SU-DHL-6 (cell line): ENCODE results near the gene BICC1.

Source experiments
- H2AFZ ChIP-seq: fragments of 200-600 bp; sonication (generic); 2 replicates; pipeline ENCODE4 v1.6.1; 2014; ENCODE audit warnings: low read depth, mild to moderate bottlenecking, moderate library complexity, mixed read lengths, antibody characterized with exemption, low read length; ENCODE audit not compliant: severe bottlenecking
- H3F3A ChIP-seq: fragments of 200-600 bp; shearing (Covaris generic); 2 replicates; pipeline ENCODE4 v1.6.0; 2016; ENCODE audit warnings: antibody characterized with exemption, mild to moderate bottlenecking; ENCODE audit not compliant: insufficient read depth
- H3K27ac ChIP-seq: fragments of 200-600 bp; sonication (generic); 2 replicates; pipeline ENCODE4 v1.5.1; 2016; ENCODE audit warnings: low read depth, mild to moderate bottlenecking, low read length, moderate library complexity, mixed read lengths
- H3K27me3 ChIP-seq: fragments of 200-600 bp; sonication (generic), shearing (Covaris generic); 2 replicates; pipeline ENCODE4 v1.6.0; 2014; ENCODE audit warnings: mild to moderate bottlenecking, low read length
- H3K36me3 ChIP-seq: fragments of 200-600 bp; sonication (generic); 2 replicates; pipeline ENCODE4 v1.6.1; 2014; ENCODE audit warnings: mild to moderate bottlenecking, low read length, mixed read lengths
- H3K4me2 ChIP-seq: fragments of 300-600, 200-600 bp; shearing (Covaris generic), sonication (generic); 2 replicates; pipeline ENCODE4 v1.6.0; 2014; ENCODE audit warnings: low read length, low read depth, mild to moderate bottlenecking; ENCODE audit not compliant: poor library complexity, severe bottlenecking
- H3K4me3 ChIP-seq: fragments of 200-600 bp; sonication (generic); 2 replicates; pipeline ENCODE4 v1.5.1; 2014; ENCODE audit warnings: antibody characterized with exemption, low read length, mild to moderate bottlenecking, mixed read lengths; ENCODE audit not compliant: insufficient read depth, poor library complexity, severe bottlenecking
- H3K79me2 ChIP-seq: fragments of 200-600 bp; sonication (generic); 2 replicates; pipeline ENCODE4 v1.6.1; 2014; ENCODE audit warnings: mild to moderate bottlenecking, low read length, moderate library complexity; ENCODE audit not compliant: insufficient read depth
- H3K9ac ChIP-seq: fragments of 200-600 bp; sonication (generic); 2 replicates; pipeline ENCODE4 v1.7.0; 2014; ENCODE audit warnings: mild to moderate bottlenecking, low read length
- H3K9me2 ChIP-seq: fragments of 200-600 bp; sonication (generic); replicated peaks from 2 replicates; pipeline ENCODE4 v1.6.1; 2014; ENCODE audit warnings: low read length; ENCODE audit not compliant: insufficient read depth
- H3K9me3 ChIP-seq: fragments of 200-600 bp; sonication (generic); 2 replicates; pipeline ENCODE4 v1.6.1; 2014; ENCODE audit warnings: low read length, mixed read lengths; ENCODE audit not compliant: insufficient read depth
- H4K20me1 ChIP-seq: fragments of 200-600 bp; sonication (generic); 2 replicates; pipeline ENCODE4 v1.6.1; 2014; ENCODE audit warnings: low read depth, mild to moderate bottlenecking, antibody characterized with exemption, low read length, moderate library complexity, mixed read lengths
- EZH2phosphoT487 ChIP-seq: fragments of 200-600 bp; sonication (generic), shearing (Covaris generic); conservative IDR thresholded peaks from 2 replicates; pipeline ENCODE4 v1.6.1; 2018; ENCODE audit warnings: mild to moderate bottlenecking, antibody characterized with exemption, low read length, moderate library complexity, mixed read lengths
- TF ChIP-seq, protein P1 (sequence below): fragments of 200-600 bp; sonication (generic); IDR thresholded peaks from one replicate; pipeline ENCODE4 v1.5.1; 2017; ENCODE audit warnings: antibody characterized with exemption, mild to moderate bottlenecking, low read length, moderate library complexity; ENCODE audit not compliant: insufficient read depth, poor library complexity, severe bottlenecking

BICC1 gene

DNA sequence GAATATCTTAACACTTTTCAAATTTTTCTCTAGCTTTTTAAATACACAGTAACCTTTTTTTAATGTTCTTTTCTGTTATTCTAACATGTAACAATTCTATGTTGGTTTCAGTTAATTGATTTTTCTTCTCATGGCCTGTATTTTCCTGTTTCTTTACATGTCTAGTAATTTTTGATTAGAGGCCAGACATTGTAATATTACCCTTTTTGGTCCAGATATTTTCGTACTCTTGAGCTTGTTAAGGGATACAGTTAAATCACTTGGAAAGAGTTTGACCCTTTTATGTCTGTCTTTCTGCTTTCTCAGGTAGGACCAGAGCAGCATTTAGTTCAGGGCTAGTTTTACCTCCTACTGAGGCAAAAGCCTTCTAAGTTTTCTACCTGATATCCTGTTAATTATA lies 45.0 kb downstream of the BICC1 start:
- Histone ChIP-seq H3K27ac (no peak overlapping the region), H4K20me1 (no peaks in the 10 kb centered on the region), H3F3A (no peaks in the 10 kb centered on the region), H3K27me3 (no peaks in the 10 kb centered on the region), H3K36me3 (no peaks in the 10 kb centered on the region), H3K4me3 (no peak overlapping the region), H3K79me2 (no peaks in the 10 kb centered on the region), H3K9me3 (no peaks in the 10 kb centered on the region), H3K4me2 (no peak overlapping the region), H3K9me2 (no peaks in the 10 kb centered on the region), H3K9ac (no peak overlapping the region), H2AFZ (no peak overlapping the region)
- TF ChIP-seq, protein P1, sequence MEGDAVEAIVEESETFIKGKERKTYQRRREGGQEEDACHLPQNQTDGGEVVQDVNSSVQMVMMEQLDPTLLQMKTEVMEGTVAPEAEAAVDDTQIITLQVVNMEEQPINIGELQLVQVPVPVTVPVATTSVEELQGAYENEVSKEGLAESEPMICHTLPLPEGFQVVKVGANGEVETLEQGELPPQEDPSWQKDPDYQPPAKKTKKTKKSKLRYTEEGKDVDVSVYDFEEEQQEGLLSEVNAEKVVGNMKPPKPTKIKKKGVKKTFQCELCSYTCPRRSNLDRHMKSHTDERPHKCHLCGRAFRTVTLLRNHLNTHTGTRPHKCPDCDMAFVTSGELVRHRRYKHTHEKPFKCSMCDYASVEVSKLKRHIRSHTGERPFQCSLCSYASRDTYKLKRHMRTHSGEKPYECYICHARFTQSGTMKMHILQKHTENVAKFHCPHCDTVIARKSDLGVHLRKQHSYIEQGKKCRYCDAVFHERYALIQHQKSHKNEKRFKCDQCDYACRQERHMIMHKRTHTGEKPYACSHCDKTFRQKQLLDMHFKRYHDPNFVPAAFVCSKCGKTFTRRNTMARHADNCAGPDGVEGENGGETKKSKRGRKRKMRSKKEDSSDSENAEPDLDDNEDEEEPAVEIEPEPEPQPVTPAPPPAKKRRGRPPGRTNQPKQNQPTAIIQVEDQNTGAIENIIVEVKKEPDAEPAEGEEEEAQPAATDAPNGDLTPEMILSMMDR = no peak
- TF ChIP-seq EZH2phosphoT487 = no peak

DNA sequence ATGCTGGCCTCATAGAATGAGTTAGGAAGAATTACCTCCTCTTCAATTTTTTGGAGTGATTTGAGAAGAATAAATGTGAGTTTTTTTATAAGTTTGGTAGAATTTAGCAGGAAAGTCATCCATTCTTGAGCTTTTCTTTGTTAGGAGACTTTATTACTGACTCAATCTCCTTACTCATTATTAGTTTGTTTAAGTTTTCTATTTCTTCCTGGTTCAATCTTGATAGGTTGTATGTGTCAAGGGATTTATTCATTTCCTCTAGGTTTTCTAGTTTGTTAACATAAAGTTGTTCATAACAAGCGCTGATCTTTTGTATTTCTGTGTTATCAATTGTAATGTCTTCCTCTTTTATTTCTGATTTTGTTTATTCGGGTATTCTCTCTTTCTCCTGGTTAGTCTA lies 47.4 kb downstream of the BICC1 start:
- no peak overlapping the region for H3K4me2 ChIP-seq
- H3K27me3 ChIP-seq = no peaks in the 10 kb centered on the region
- H3K9ac ChIP-seq = no peak overlapping the region
- H3K79me2 ChIP-seq = no peaks in the 10 kb centered on the region
- no peaks in the 10 kb centered on the region for H3K36me3 ChIP-seq
- H3K4me3 ChIP-seq = no peak overlapping the region
- no peaks in the 10 kb centered on the region for H3K9me3 ChIP-seq
- H3K27ac ChIP-seq = no peak overlapping the region
- no peak overlapping the region for H2AFZ ChIP-seq
- TF ChIP-seq, protein P1 = no peak
- TF ChIP-seq EZH2phosphoT487 = no peak
- no peaks in the 10 kb centered on the region for H3F3A ChIP-seq
- H3K9me2 ChIP-seq = no peaks in the 10 kb centered on the region
- H4K20me1 ChIP-seq = no peaks in the 10 kb centered on the region

DNA sequence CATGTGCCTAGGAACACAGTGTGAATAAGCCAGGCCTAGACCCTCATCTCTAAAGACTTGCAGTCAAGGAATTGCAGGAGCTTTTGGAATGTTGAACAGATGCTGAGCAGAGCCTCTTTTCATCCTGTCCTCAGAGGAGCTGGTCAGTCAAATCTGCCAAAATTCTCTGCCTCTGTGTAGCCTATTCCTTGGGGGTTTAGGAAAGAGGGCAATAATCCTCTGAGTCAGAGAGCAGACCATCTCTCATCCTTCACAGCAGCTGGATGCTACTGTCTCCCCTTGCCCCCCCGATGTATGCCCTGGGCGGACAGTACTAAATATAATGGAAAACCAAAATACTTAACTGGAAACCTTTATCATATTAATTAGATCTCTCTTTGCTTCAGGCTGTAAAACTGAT lies 52.6 kb downstream of the BICC1 start:
- Histone ChIP-seq H3K4me3 (no peak overlapping the region), H3K27me3 (no peaks in the 10 kb centered on the region), H3K9me2 (no peaks in the 10 kb centered on the region), H2AFZ (no peak overlapping the region), H3K79me2 (no peaks in the 10 kb centered on the region), H3K9me3 (no peaks in the 10 kb centered on the region), H3K36me3 (no peaks in the 10 kb centered on the region), H4K20me1 (no peaks in the 10 kb centered on the region), H3K27ac (no peak overlapping the region), H3F3A (no peaks in the 10 kb centered on the region), H3K4me2 (no peak overlapping the region), H3K9ac (no peak overlapping the region)
- TF ChIP-seq, protein P1 = no peak
- TF ChIP-seq EZH2phosphoT487 = no peak
